SKM-1 (cell line): Measurements from ENCODE around the gene WEE2.
A peak's percentile ranks its signal among the peaks of the same experiment; 100 is the strongest.
"Not testable (repeated sequence)": the region's sequence is repeated elsewhere in the genome, so short reads cannot be mapped to it uniquely, and the experiment has no call there.

Experiments
- DNase-seq: peaks from one replicate; lab custom pipeline; 2025; ENCODE audit not compliant: unreplicated experiment; lab: John Stamatoyannopoulos, UW

Gene WEE2

DNA sequence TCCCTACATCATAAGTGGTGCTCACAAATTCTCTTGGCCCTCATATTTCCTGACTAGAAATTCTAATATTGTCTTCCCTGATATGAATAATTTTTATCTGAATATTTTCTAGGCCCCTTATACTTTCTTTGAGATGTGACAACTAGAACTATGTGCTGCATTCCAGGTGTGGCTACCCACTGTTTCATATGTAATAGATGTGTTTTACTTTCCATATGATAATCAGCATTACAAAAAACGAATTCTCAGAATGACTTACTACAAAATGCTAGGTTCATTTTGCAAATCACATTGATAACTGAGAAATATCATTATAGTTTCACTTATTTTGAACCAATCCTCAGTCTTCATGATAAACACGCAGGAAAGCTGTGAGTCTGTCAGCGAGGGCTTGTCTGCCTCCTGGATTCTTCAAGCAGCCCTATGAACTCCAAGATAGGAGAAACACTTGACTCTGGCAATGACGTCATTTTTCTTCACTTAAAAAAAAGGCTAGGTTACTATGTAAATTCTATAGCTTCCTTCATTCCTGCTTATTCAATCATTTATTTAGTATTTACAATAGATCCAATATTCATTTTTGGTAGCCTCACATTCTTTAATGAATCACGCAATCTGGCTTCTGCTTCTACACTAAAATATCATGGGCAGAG, 4.6 kb downstream of the WEE2 start:
- DNase-seq: no peak

DNA sequence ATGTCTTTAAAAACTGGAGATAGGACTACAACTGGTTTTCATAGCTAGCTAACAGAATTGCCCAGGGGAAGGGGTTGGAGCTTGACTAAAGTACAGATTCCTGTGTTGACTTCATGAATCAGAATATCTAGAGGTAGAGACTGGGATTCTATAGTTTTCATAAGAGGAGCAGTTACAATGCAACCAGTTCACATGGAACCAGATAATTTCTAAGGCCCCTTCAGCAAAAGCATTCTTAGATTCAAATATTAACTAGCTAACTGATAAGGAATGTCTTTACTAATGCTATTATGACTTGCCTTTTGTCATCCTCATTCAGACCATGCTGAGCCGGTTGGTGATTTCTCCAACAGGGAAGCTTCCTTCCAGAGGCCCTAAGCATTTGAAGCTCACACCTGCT, 5.7 kb downstream of the WEE2 start:
- DNase-seq: no peak

DNA sequence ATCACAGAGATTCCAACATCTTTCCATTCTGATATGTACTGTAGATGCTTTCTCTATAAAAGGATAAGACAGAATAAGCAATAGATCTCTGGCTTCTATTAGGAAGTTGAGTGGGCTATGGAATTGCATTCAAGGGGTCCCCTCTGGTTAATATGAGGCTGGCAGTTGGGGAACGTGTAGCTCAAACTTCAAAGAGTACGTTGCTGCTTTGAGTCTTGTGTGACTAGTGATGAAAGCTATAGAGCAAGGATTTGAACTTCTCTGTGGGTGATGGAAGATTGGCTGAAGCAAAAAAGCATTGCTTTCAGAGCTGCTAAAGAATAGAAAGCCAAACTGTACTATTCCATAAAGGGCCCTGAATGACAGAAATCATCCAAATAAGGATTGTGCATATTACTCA, 6.4 kb downstream of the WEE2 start:
- DNase-seq: no peak

DNA sequence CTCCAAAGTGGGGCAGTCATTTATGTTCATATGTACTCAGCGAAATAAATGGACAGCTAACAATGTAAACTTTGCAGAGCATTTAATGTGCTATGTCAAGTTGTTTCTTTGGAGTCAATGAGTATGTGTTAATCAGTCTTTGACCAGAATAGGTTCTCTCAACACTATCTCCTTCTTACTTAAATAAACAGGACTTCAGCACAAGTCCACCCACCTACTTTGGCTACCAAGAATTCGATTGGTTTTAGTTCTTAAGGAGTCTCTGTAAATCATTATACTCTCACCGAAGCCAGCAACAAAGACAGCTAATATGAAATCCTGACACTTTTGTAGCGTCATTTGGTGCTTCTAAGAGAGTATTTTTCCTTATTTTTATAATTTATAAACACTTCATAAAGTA, 6.9 kb downstream of the WEE2 start:
- no peak for DNase-seq

DNA sequence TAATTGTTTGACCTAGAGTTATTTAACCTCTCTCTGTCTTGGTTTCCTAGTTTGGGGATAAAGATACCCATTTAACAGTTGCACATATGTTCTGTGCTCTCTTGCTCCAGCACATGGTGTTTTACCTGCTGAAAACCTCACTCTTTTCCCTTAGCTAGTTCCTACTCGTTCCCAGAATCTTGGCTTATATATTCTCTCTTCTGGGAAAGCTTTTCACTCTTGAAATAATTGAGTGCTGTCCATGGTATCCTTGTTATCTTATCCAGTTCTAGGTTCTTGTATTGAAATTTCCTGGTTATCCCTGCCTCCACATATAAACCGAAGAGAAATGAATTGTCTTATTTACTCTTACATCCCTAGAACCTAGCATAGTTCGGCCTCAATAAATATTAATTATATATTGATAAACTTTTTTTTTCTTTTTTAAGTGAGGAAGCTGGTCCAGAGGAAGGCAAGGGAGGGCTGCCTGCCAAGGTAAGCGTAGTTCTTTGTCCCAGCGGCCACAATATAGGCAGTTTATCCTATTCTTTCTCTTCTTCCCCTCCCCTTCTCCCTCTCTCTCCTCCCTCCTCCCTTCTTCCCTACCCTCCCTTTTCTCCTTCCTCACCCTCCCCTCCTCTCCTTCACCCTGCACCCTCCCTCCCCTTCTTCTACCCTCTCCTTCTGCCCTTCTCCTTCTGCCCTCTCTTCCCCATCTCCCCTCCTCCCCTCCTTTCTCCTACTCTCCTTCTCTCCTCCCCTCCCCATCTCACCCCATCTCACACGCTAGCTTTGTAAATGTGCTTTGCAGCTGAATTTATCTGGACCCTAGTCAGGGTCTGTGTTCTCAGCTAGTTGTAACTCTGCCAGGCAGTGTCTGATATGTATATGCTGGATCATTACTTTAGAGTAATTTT, 7.9 kb downstream of the WEE2 start:
- DNase-seq: no peak

DNA sequence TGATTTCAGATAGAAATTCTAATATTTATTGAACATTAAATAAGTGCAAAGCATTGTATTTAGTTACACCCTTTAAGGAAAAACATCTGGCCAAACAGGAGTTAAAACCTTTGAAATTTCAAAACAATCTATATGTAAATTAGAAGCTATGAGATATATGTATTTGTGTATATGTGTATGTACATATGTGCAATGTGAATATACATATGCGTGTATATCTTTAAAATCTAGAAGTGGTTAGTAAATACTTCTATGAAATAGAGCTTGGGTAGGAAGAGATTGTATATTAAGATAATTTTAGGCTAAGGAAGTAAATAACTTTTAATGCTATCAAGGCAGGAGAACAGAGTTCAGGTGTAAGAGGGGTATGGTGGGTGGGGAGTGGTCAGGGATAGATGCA, 9.3 kb downstream of the WEE2 start:
- no peak for DNase-seq

DNA sequence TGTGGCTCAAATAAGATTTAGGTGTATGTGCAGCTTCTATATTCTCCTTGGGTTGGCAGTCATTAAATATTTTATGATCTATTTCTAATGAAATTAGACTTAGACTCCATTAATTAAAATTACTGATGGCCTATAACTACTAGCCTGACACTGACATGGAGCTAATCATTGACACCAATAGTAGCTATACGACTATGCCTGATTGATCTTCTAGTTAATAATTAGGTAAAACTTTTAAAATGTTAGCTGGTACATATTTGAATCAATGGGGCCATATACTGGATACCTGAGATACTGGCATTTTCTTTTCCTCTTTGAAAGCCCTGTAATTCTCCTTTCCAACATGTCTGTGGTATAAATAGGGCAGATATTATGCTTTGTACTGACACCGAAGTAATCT, 14.4 kb downstream of the WEE2 start:
- DNase-seq: no peak

DNA sequence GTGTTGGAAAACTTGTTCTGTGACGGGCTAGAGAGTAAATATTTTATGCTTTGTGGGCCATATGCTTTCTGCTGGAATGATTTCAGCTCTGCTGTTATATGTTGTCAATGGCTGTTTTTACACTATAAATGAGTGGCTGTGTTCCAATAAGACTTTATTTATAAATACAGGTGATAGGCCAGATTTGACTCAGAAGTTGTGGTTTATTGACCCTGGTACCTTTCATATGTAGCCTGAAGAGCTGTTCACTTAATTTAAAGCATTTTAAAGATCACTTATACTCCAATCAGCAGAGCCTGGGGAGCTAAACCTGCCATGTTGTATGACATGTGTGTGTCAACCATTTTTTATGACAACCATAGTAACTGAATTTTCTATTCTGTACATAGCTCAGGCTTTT, 20.9 kb downstream of the WEE2 start:
- no peak for DNase-seq

DNA sequence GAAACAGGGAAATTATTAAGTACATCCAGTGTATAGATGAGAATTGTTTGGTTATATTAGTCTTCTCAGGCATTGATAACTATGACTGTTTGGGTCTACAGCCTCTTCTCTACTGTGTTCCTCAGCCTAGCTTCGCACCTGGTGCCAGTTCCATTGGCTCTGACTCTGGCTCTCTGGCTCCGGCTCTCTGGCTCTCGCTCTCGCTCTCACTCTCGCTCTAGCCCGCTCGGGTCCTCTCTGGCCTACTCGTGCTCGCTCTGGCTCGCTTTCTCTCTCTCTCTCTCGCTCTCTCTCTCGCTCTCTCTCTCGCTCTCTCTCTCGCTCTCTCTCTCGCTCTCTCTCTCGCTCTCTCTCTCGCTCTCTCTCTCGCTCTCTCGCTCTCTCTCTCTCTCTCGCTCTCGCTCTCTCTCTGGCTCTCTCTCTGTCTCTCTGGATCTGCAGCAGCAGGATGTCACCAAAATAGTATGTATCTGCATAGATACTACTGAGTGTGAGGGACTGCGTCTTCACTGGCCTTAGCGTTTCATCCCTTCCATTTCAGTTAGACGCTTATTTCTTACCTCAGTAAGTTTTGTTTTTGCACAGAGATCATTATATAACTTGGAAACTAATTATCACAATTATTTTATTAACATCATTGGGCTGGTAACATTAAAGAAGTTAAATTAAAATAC, 23.5 kb downstream of the WEE2 start:
- no peak for DNase-seq

DNA sequence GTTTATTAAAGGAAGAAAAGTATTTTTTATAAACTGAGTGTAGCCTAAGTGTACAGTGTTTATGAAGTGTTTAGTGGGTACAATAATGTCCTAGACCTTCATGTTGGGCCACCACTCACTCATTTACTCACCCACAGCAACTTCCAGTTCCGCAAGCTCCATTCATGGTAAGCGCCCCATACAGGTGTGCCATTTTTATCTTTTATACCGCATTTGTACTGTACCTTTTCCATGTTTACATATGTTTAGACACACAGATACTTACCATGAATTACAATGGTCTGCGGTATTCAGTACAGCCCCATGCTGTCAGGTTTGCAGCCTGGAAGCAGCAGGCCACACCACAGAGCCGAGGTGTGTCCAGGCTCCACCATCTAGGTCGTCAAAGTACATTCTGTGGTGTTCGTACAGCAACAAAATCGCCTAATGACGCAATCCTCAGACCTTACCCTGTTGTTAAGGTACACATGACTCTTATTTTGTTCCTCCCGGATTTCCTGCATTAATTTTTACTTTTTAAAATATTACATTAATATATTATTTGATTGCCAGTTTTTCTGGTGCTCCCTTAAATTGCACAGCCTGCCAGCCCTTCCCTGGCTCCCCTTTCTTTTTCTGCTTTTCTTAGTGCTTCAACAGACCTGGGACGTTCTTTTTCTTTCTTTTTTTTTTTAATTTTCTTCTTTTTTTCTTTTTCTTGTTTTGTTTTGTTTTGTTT, 29.1 kb downstream of the WEE2 start:
- no peak for DNase-seq

DNA sequence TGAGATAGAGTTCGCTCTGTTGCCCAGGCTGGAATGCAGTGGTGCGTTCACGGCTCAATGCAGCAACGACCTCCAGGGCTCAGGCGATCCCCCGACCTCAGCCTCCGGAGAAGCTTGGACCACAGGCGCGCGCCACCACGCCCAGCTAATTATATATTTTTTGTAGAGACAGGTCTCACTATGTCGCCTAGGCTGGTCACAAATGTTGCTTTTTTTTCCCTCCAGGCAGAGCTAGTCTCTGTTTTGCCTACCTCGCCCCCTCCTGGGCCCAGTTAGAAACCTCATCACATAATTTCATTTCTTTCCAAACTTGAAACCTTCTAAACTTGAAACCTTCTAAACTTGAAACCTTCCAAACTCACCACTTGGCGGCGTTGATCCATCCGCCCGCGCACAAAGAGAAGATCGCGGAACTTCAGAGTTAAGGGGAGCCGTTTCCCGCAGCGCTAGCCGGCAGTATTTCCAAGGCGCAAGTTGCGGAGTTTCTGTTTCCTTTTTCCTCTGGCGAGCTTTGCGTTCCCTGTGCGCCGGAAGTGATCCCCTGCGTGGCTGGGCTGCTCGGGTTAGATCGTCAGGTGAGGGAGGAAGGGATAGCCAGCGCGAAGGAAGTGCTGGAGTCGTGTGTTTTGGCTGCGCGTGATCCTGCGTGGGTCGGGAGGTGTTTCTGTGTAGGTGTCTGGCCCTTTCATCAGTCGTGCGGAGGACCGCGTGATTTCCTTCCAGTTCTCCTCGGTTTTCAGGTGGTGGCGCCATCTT, 29.9 kb downstream of the WEE2 start, which contains the start of gene SSBP1:
Gene SSBP1, plus strand, starts transcription at position 523 of the 756 bp plus-strand sequence. CDS start 809 bp downstream, outside the sequence.
- peak; percentile 98 for DNase-seq

DNA sequence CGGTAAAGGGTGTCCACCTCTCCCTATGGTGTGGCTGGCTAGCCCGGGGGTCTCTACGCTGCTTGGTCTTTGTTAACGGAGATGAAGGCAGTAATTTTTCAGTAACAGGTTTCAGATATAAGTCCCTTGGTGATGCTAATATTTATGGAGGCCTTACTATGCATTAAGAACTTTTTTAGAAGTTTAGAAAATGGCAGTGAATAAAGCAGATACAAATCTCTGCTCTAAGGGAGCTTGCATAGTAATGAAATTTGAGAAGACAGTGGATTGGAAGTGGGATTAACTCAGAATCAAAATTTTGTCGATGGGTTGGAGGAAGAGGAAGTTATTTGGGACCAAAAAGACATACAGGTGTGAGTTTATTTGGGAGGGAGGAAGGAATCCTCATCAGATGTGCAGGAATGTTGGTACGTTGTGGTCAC, 30.4 kb downstream of the WEE2 start:
- no peak for DNase-seq

DNA sequence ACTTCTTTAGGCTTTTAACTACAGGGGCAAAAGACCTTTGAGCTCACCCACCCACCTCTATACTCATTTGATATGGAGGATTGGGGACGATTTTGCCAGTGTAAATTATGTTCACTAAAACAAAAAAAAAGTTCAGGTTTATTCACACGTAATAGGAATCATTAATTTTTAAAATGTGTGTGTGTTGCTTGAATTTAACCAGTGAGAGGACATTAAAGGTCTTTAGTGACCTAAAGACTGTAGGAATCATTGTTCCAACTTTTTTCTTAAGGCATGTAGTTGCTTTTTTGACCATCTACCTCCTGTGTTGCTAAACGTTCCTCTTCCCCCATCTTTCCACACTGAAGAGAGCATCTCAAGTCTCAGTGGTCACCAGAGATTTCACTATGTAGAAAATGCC, 31.1 kb downstream of the WEE2 start:
- DNase-seq: no peak

DNA sequence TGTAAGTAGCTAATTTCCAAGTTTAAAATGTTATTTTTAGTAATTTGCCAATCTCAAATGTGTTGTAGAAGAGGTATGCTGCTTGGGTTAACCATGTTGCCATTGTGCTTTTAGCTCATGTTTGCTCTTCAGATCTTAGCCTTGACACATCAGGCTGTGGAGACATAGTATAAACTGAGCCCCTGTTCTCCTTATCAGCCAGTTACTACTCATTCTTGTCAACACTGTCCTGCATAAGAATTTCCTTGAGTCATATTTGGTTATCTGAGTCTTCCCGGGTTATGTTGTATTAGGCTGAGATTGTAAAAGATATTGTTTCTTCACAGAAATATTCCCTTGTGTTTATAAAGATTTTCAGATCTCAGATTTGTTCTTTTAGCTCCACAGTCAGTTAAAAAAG, 34.1 kb downstream of the WEE2 start:
- no peak for DNase-seq

DNA sequence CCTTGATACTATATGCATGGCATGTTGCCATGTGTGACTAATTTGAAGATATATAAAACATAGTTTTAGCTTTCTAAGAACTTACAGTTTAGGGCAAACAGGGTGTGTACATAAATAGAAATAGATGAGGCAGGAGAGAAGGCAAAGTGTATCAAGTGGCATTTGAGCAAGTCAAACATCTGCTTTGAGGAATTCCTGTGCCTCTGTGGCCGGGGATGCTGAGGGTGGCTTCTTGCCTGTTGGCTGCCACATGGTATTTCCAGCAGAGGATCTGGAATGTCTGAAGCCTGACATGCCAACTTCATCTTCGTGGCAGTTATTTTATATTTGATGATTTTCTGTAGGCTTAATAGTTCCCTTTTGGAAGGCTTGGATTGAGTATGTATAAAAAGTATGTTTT, 36.0 kb downstream of the WEE2 start:
- no peak for DNase-seq

DNA sequence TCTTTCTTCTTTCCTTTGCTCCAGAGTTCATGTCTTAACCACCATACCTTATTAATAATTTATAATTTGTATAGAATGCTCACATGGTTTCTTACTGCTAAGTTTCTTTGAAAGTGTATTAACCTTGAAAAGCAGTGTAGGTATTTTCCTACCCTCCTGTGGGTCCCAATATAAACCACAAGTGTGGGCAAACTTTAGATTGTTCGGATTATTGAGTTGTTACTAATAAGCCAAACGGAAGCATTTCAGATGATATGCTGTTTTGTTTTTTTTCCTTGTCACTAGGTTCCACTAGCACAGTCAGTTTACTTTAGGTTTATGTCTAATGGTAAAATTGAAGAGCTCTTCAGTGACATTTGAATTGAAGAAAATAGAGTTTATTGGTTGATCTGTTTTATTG, 40.2 kb downstream of the WEE2 start:
- DNase-seq: no peak

DNA sequence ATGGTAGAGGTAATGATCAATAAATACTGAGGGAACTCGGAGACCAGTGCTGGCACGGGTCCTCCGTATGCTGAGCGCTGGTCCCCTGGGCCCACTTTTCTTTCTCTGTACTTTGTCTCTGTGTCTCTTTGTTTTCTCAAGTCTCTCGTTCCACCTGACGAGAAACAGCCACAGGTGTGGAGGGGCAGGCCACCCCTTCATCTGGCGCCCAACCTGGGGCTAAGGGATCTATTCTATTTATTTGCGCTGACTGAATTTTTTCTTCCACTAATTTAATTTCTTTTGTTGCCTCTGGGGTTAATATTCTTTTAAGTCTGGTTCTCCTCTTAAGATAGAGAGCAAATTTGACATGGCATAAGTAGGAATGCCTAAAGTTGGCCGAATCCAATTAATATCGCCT, 43.8 kb downstream of the WEE2 start:
- DNase-seq: not testable (repeated sequence)

DNA sequence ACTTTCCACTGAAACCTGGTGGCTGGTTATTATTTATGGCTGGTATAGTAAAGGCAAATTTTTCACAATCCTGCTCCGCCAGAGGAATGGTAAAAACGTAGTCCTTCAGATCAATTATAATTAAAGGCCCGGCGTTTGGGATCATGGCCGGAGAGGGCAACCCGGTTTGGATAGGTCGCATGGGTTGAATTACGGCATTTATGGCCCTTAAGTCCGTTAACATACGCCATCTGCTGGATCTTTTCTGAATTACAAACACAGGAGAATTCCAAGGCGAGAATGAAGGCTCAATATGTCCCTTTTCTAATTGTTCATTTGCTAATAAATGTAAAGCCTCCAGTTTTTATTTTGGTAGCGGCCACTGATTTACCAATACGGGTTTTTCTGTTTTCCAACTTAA, 44.5 kb downstream of the WEE2 start:
- DNase-seq: no peak

DNA sequence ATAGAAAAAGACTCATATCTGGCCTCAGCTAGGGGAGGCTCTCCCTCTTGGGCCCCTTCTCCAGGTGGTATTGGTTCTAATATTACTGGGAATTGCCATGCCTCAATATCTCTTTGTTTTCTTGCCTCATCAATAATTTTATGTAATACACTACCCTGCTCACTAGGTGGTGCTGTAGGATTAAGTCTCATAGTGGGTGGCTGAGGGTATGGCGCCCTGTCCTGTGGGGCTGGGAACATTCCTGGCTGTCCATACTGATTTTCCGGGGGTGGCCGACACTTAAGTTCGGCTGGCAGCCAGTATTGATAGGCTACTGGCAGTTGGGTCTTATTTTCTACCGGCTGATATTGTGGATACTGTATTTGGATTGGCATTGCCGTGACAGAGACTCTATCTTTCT, 46.8 kb downstream of the WEE2 start:
- DNase-seq: peak; percentile 8

DNA sequence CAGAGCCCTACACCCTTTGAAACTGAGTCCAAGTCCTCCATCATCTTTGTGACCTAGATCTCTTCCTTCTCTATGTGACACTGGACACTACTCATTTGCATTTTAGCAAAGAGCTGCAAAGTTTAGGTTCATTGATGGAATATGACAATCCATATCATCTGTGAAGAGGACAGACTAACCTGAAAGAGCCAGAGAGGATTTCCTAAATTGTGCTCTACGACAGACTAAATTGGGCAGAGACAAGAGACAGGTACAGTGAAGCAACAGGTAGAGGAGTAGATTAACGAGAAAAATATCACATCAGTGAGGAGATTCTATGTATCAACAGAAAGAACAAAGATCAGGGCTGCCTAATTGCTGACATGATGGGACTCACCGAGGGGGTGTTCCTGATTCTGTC, 55.6 kb downstream of the WEE2 start, which contains the start of gene TAS2R3:
Gene TAS2R3, plus strand, starts transcription at position 301 of the 400 bp plus-strand sequence. Its CDS starts 62 bp downstream, at position 363.
- no peak for DNase-seq
